ENCODE data around the gene ANKRA2. TPM values are rescaled to one million over a fixed set of nuclear protein-coding genes. Genes with fewer than 3 reads are reported as not detected.

ANKRA2 gene
- total and polyA plus RNA-seq, 2 donors (not counting 3 experiments of a cell fraction or from before 2014, with no cell fraction given), result 8.6 to 19.5 TPM

- POLR2A ChIA-PET, result no interaction called here
- H3K36me3 ChIP-seq (ENCODE audit: control insufficient read depth in 2 of 2, extremely low read depth in 1 of 2, insufficient read depth in 2 of 2, low read length in 2 of 2), result no peaks in the 10 kb centered on the region
- H3K27me3 ChIP-seq (ENCODE audit: control insufficient read depth in 2 of 2, insufficient read depth in 2 of 2, low read length in 2 of 2), result peaks cover 8 to 26% of the 10 kb centered on the region in 2 experiments
- CTCF ChIA-PET, result interaction anchor here (0.6 to 1.8 kb wide), 5 partner anchors 10 to 318 kb away, joined by 3 to 7 read pairs (median 4); no protein-coding TSS in a partner anchor
- H3K9me3 ChIP-seq (replicated peaks; ENCODE audit: control insufficient read depth, insufficient read depth, low read length), result no peaks in the 10 kb centered on the region
- H3K4me2 ChIP-seq (ENCODE audit: insufficient read depth, low read length), result no peak overlapping the region
- no peak for FAIRE-seq
- no peak overlapping the region for H3K4me3 ChIP-seq (replicated peaks in 1 of 3; ENCODE audit: insufficient read depth in 1 of 3, low read depth in 1 of 3, low read length in 3 of 3)
- no peak overlapping the region for H3K9ac ChIP-seq (replicated peaks; ENCODE audit: extremely low read depth, insufficient read depth, low read length)
- BruUV-seq (replicated peaks), result no TSS peak
- H3K79me2 ChIP-seq (ENCODE audit: control insufficient read depth, insufficient read depth, low read length), result no peaks in the 10 kb centered on the region
- peaks cover 2% of the 10 kb centered on the region for H3K4me1 ChIP-seq (ENCODE audit: control insufficient read depth, extremely low read depth, insufficient read depth, low read length)
- H3K9me1 ChIP-seq (replicated peaks; ENCODE audit: control insufficient read depth, extremely low read depth, insufficient read depth, low read length), result no peaks in the 10 kb centered on the region
- intact Hi-C loops (cut with micrococcal nuclease), result no loop called here
- no peaks in the 10 kb centered on the region for H4K20me1 ChIP-seq (replicated peaks; ENCODE audit: control insufficient read depth, extremely low read depth, insufficient read depth, low read length)
- DNase-seq (ENCODE audit: low read depth, low spot score), result no peak
- no peak overlapping the region for H3K27ac ChIP-seq (ENCODE audit: insufficient read depth, low read depth, low read length)
- TF ChIP-seq MAX (IDR thresholded peaks at IDR 0.05; ENCODE audit: insufficient read depth, insufficient read length), result no peak
- TF ChIP-seq JUN (IDR thresholded peaks at IDR 0.05; ENCODE audit: borderline replicate concordance, insufficient read depth, insufficient read length, low read depth), result no peak
- no peak for TF ChIP-seq FOS (IDR thresholded peaks at IDR 0.05; ENCODE audit: borderline replicate concordance, insufficient read depth, low read length)
- no peak for TF ChIP-seq MYC (IDR thresholded peaks at IDR 0.05; ENCODE audit: low read depth, low read length)
- TF ChIP-seq POLR2AphosphoS5 (IDR thresholded peaks at IDR 0.05; ENCODE audit: insufficient read depth, low read depth, low read length), result no peak
- no peak for TF ChIP-seq GATA2 (IDR thresholded peaks at IDR 0.05; ENCODE audit: insufficient read depth, insufficient read length, low read depth, low read length)
- TF ChIP-seq POLR2A (IDR thresholded peaks at IDR 0.05; ENCODE audit: low read depth, low read length), result no peak
- TF ChIP-seq EZH2 (IDR thresholded peaks at IDR 0.05; ENCODE audit: borderline replicate concordance, low read depth, low read length, severe bottlenecking), result no peak
- TF ChIP-seq CTCF (IDR thresholded peaks at IDR 0.05; ENCODE audit: extremely low read depth in 1 of 2, insufficient read depth in 1 of 2, low read depth in 1 of 2, low read length in 2 of 2), result no peak
- no peak overlapping the region for H2AFZ ChIP-seq (ENCODE audit: low read depth, low read length)
- dilution Hi-C loops (cut with MboI; ENCODE audit: extremely low pct_ligation_motif_present, low sequenced_read_pairs), result no loop called here
Measured at GRCh38 chr5:73534011-73534644, 31.3 kb downstream of the ANKRA2 start.
